HepG2 (cell line): ENCODE data around the gene CD248. TPM values are rescaled to one million over a fixed set of nuclear protein-coding genes. Genes with fewer than 3 reads are reported as not detected.
A peak's percentile ranks its signal among the peaks of the same experiment; 100 is the strongest.

Experiments used
- ARNT2 ChIP-seq: sonication (generic); formaldehyde crosslinking; IDR thresholded peaks from 2 replicates; pipeline ENCODE4 v1.8.0; 2022; ENCODE audit warnings: mild to moderate bottlenecking, low read depth, missing genetic modification reagents, moderate library complexity
- GABPA ChIP-seq, 2 experiments: IDR thresholded peaks; 2 replicates each; pipeline ENCODE4 v1.6.1; 2011 to 2016; ENCODE audit warnings: low read depth in 2 of 2, low read length in 1 of 2, missing biosample characterization in 1 of 2, missing genetic modification characterization in 1 of 2
- HDAC1 ChIP-seq: sonication (generic); formaldehyde crosslinking; IDR thresholded peaks from 2 replicates; pipeline ENCODE4 v1.5.1; 2020; ENCODE audit warnings: mild to moderate bottlenecking, missing genetic modification reagents
- HDAC2 ChIP-seq: sonication (generic); formaldehyde crosslinking; IDR thresholded peaks from 2 replicates; pipeline ENCODE4 v1.4.0; 2020; ENCODE audit warnings: missing genetic modification reagents
- HIVEP1 ChIP-seq: sonication (generic); formaldehyde crosslinking; IDR thresholded peaks from 2 replicates; pipeline ENCODE4 v1.4.0; 2020; ENCODE audit warnings: mild to moderate bottlenecking, missing genetic modification reagents
- MTA1 ChIP-seq: sonication (generic); formaldehyde crosslinking; IDR thresholded peaks from 2 replicates; pipeline ENCODE4 v1.4.0; 2020; ENCODE audit warnings: missing genetic modification reagents, mild to moderate bottlenecking, borderline replicate concordance
- MYNN ChIP-seq: sonication (generic); formaldehyde crosslinking; IDR thresholded peaks from 2 replicates; pipeline ENCODE4 v1.4.0; 2020; ENCODE audit warnings: mild to moderate bottlenecking, low read depth, missing genetic modification reagents
- NONO ChIP-seq, 2 experiments: fragments of 450-650 bp in 1 of 2; sonication (generic) in 1 of 2; formaldehyde crosslinking in 1 of 2; IDR thresholded peaks in 1 of 2; conservative IDR thresholded peaks in 1 of 2; 2 replicates each; pipeline versions ENCODE4 v1.6.1 to v1.8.0; 2017 to 2022; ENCODE audit warnings: mild to moderate bottlenecking in 1 of 2, missing genetic modification reagents in 1 of 2, moderate library complexity in 1 of 2
- SMARCE1 ChIP-seq: fragments of 450-650 bp; IDR thresholded peaks from 2 replicates; pipeline ENCODE4 v1.6.1; 2017; ENCODE audit warnings: borderline replicate concordance
- TRIM24 ChIP-seq: sonication (generic); formaldehyde crosslinking; IDR thresholded peaks from 2 replicates; pipeline ENCODE4 v1.8.0; 2022; ENCODE audit warnings: mild to moderate bottlenecking, missing genetic modification reagents
- ZFP62 ChIP-seq: sonication (generic); formaldehyde crosslinking; IDR thresholded peaks from 2 replicates; pipeline ENCODE4 v1.4.0; 2020; ENCODE audit warnings: missing genetic modification reagents
- ZNF3 ChIP-seq: IDR thresholded peaks from 2 replicates; pipeline ENCODE4 v1.7.0; 2017; ENCODE audit warnings: inconsistent platforms
- ZNF317 ChIP-seq: sonication (generic); formaldehyde crosslinking; IDR thresholded peaks from 2 replicates; pipeline ENCODE4 v1.5.0; 2020; ENCODE audit warnings: mild to moderate bottlenecking, missing genetic modification reagents
- ZNF543 ChIP-seq: sonication (generic); formaldehyde crosslinking; IDR thresholded peaks from 2 replicates; pipeline ENCODE4 v1.4.0; 2020; ENCODE audit warnings: mild to moderate bottlenecking, missing genetic modification reagents
- ZNF749 ChIP-seq: sonication (generic); formaldehyde crosslinking; IDR thresholded peaks from 2 replicates; pipeline ENCODE4 v1.8.0; 2022; ENCODE audit warnings: mild to moderate bottlenecking, missing genetic modification reagents, moderate library complexity, borderline replicate concordance
- ZNF772 ChIP-seq: sonication (generic); formaldehyde crosslinking; IDR thresholded peaks from 2 replicates; pipeline ENCODE4 v1.5.0; 2020; ENCODE audit warnings: mild to moderate bottlenecking, missing genetic modification reagents
- polyA plus RNA-seq, 8 experiments: library from polyadenylated mRNA; depleted of rRNA in 3 of 8; stranded (reverse) in 7 of 8; unstranded in 1 of 8; fragments of >200 nt; fragmentation: Illumina TruSeq in 4 of 8; extraction: Trizol in 4 of 8; gene quantifications; 2 replicates each; pipeline versions ENCODE4 v1.2.1 to v1.2.3, GENCODE V29; 2011 to 2016; ENCODE audit warnings: low read depth in 4 of 8, missing spikeins in 1 of 8, mixed read lengths in 1 of 8; ENCODE audit not compliant: insufficient read depth in 1 of 8
- total RNA-seq, 5 experiments: library from RNA; depleted of rRNA; stranded (reverse); fragments of >200 nt; fragmentation: Illumina TruSeq; extraction: Trizol; gene quantifications; 2 replicates each; pipeline ENCODE4 v1.2.3, GENCODE V29; 2016; ENCODE audit warnings: low read depth in 1 of 5
- TF ChIP-seq, protein P1 (sequence below): sonication (generic); formaldehyde crosslinking; conservative IDR thresholded peaks from 2 replicates; pipeline ENCODE4 v1.8.1; 2023; ENCODE audit warnings: missing genetic modification reagents
- TF ChIP-seq, protein P2 (sequence below): sonication (generic); formaldehyde crosslinking; IDR thresholded peaks from 2 replicates; pipeline ENCODE4 v1.9.0; 2021; ENCODE audit warnings: missing genetic modification reagents, borderline replicate concordance
- TF ChIP-seq, protein P3 (sequence below): sonication (generic); formaldehyde crosslinking; IDR thresholded peaks from 2 replicates; pipeline ENCODE4 v1.4.0; 2020; ENCODE audit warnings: mild to moderate bottlenecking, missing genetic modification reagents
- TF ChIP-seq, protein P4 (sequence below): sonication (generic); formaldehyde crosslinking; IDR thresholded peaks from 2 replicates; pipeline ENCODE4 v1.4.0; 2020; ENCODE audit warnings: missing genetic modification reagents
- TF ChIP-seq, protein P5 (sequence below): conservative IDR thresholded peaks from 2 replicates; pipeline ENCODE4 v1.6.1; 2018; ENCODE audit warnings: missing genetic modification reagents

The CD248 gene
- total and polyA plus RNA-seq, 2 of the 13 experiments (the other 11 are each of a cell fraction or from before 2014, with no cell fraction given) = 0.25 to 0.35 TPM

- TF ChIP-seq, protein P1, sequence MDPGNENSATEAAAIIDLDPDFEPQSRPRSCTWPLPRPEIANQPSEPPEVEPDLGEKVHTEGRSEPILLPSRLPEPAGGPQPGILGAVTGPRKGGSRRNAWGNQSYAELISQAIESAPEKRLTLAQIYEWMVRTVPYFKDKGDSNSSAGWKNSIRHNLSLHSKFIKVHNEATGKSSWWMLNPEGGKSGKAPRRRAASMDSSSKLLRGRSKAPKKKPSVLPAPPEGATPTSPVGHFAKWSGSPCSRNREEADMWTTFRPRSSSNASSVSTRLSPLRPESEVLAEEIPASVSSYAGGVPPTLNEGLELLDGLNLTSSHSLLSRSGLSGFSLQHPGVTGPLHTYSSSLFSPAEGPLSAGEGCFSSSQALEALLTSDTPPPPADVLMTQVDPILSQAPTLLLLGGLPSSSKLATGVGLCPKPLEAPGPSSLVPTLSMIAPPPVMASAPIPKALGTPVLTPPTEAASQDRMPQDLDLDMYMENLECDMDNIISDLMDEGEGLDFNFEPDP = no peak
- TF ChIP-seq, protein P2, sequence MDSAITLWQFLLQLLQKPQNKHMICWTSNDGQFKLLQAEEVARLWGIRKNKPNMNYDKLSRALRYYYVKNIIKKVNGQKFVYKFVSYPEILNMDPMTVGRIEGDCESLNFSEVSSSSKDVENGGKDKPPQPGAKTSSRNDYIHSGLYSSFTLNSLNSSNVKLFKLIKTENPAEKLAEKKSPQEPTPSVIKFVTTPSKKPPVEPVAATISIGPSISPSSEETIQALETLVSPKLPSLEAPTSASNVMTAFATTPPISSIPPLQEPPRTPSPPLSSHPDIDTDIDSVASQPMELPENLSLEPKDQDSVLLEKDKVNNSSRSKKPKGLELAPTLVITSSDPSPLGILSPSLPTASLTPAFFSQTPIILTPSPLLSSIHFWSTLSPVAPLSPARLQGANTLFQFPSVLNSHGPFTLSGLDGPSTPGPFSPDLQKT (CRISPR knock-in tag) = no peak
- TF ChIP-seq HDAC2 (CRISPR knock-in tag) (peak; percentile 66; the same call in 1 of the 2 replicates), HDAC1 (peak; percentile 91), ZFP62 (CRISPR knock-in tag) (no peak), SMARCE1 (no peak), ZNF772 (no peak), MTA1 (no peak), TRIM24 (CRISPR knock-in tag) (no peak), ZNF543 (CRISPR knock-in tag) (no peak), ZNF317 (CRISPR knock-in tag) (no peak), GABPA (IDR thresholded peaks at IDR 0.05; ENCODE audit: low read depth, low read length) (no peak), GABPA (CRISPR knock-in tag; IDR thresholded peaks at IDR 0.05; ENCODE audit: low read depth) (no peak), HIVEP1 (no peak), MYNN (CRISPR knock-in tag) (peak; percentile 99), ARNT2 (CRISPR knock-in tag) (0 out of 2 replicates have a peak, but pooled peaks have one; percentile 39), NONO (IDR thresholded peaks at IDR 0.05) (no peak), NONO (CRISPR knock-in tag; conservative IDR thresholded peaks at IDR 0.05) (peak; percentile 82), ZNF3 (CRISPR knock-in tag) (no peak), ZNF749 (CRISPR knock-in tag) (peak; percentile 87)
- TF ChIP-seq, protein P3, sequence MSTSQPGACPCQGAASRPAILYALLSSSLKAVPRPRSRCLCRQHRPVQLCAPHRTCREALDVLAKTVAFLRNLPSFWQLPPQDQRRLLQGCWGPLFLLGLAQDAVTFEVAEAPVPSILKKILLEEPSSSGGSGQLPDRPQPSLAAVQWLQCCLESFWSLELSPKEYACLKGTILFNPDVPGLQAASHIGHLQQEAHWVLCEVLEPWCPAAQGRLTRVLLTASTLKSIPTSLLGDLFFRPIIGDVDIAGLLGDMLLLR (CRISPR knock-in tag) = peak; percentile 54; the same call in 1 of the 2 replicates
- TF ChIP-seq, protein P4, sequence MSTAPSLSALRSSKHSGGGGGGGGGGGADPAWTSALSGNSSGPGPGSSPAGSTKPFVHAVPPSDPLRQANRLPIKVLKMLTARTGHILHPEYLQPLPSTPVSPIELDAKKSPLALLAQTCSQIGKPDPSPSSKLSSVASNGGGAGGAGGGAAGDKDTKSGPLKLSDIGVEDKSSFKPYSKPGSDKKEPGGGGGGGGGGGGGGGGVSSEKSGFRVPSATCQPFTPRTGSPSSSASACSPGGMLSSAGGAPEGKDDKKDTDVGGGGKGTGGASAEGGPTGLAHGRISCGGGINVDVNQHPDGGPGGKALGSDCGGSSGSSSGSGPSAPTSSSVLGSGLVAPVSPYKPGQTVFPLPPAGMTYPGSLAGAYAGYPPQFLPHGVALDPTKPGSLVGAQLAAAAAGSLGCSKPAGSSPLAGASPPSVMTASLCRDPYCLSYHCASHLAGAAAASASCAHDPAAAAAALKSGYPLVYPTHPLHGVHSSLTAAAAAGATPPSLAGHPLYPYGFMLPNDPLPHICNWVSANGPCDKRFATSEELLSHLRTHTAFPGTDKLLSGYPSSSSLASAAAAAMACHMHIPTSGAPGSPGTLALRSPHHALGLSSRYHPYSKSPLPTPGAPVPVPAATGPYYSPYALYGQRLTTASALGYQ (CRISPR knock-in tag) = no peak
- TF ChIP-seq, protein P5, sequence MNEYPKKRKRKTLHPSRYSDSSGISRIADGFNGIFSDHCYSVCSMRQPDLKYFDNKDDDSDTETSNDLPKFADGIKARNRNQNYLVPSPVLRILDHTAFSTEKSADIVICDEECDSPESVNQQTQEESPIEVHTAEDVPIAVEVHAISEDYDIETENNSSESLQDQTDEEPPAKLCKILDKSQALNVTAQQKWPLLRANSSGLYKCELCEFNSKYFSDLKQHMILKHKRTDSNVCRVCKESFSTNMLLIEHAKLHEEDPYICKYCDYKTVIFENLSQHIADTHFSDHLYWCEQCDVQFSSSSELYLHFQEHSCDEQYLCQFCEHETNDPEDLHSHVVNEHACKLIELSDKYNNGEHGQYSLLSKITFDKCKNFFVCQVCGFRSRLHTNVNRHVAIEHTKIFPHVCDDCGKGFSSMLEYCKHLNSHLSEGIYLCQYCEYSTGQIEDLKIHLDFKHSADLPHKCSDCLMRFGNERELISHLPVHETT (CRISPR knock-in tag) = no peak
Observed at GRCh38 chr11:66282468-66283455, 34.1 kb downstream of the CD248 start (continued).
